ENCODE results near the gene SFSWAP. TPM values are rescaled to one million over a fixed set of nuclear protein-coding genes. Genes with fewer than 3 reads are reported as not detected.

Gene SFSWAP
- total and polyA plus RNA-seq, 2 of the 13 experiments (the other 11 are each of a cell fraction or from before 2014, with no cell fraction given): 17.1 to 27.7 TPM

DNA sequence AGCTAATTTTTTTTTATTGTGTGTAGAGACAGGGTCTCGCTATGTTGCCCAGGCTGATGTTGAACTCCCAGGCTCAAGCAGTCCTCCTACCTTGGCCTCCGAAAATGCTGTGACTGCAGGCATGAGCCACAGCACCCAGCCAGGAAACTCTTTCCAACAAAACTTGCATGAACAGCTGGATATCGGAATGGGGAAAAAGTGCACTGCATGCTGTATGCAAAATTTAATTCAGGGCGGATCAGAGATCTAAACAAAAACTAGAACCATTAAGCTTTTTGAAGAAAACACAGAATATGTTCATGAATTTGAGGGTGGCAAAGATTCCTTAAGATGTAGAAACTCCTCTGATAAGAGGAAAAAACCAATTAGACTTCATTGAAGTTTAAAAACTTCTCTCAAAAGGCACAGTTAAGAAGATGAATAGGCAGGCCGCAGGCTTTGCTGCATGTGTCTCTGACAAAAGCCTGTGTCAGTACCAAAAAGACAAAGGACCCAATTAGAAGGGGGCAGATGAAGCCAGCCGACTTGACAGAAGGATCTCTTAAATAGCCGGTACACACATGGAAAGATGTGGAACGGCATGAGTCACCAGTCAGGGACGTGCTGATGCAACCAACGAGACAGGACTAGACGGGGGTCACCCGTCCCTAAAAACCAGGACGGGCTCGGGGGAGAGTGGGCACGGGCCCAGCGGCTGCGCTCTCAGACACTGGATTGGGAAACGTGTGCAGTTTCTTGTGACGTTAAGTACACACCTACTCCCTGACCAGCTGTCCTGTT, 82.5 kb downstream of the SFSWAP start (continued):
- TF ChIP-seq ZBTB39 (CRISPR knock-in tag; IDR thresholded peaks at IDR 0.05) (no peak), NR2F1 (CRISPR knock-in tag; IDR thresholded peaks at IDR 0.05) (no peak)

GRCh38 chr12:131794061-131794460, 83.2 kb downstream of the SFSWAP start:
- H3K9me3 ChIP-seq (ENCODE audit: low read length): no peaks in the 10 kb centered on the region
- H2AFZ ChIP-seq (ENCODE audit: low read length): no peak overlapping the region
- no peaks in the 10 kb centered on the region for H3K27me3 ChIP-seq (ENCODE audit: control insufficient read depth in 1 of 2, insufficient read depth in 2 of 2, low read length in 2 of 2)
- H3K4me3 ChIP-seq (replicated peaks in 1 of 3; ENCODE audit: insufficient read depth in 1 of 3, low read depth in 2 of 3, low read length in 3 of 3): no peak overlapping the region
- no peak for ATAC-seq
- BruUV-seq (replicated peaks): no TSS peak
- no peak overlapping the region for H3K9ac ChIP-seq (ENCODE audit: insufficient read depth, low read depth, low read length)
- FAIRE-seq: no peak
- in situ Hi-C loops (cut with HindIII; ENCODE audit: extremely low pct_ligation_motif_present, low pct_unique_long_range_greater_than_20kb): no loop called here
- H3K27ac ChIP-seq (ENCODE audit: extremely low read length, insufficient read depth, low read length): no peak overlapping the region
- intact Hi-C loops (cut with micrococcal nuclease; ENCODE audit: unreplicated experiment): no loop called here
- H3K4me1 ChIP-seq (ENCODE audit: insufficient read depth, low read length): no peaks in the 10 kb centered on the region
- no peak overlapping the region for H3K4me2 ChIP-seq (ENCODE audit: low read depth, low read length)
- H3K36me3 ChIP-seq (replicated peaks in 1 of 2; ENCODE audit: control insufficient read depth in 1 of 2, insufficient read depth in 2 of 2, low read length in 2 of 2): peaks cover 17 to 36% of the 10 kb centered on the region in 2 experiments; a peak in 4 of 5 replicates
- no peaks in the 10 kb centered on the region for H4K20me1 ChIP-seq (ENCODE audit: insufficient read depth, low read length)
- ChIA-PET CTCF (ENCODE audit: low intra/inter-chr PET ratio, low total read pairs) (no interaction called here), POLR2A (no interaction called here)
- TF ChIP-seq ZNF670 (CRISPR knock-in tag; IDR thresholded peaks at IDR 0.05; ENCODE audit: borderline replicate concordance) (no peak), ZNF646 (CRISPR knock-in tag; IDR thresholded peaks at IDR 0.05) (no peak), ZNF496 (CRISPR knock-in tag; IDR thresholded peaks at IDR 0.05; ENCODE audit: insufficient replicate concordance) (no peak), NPAS2 (CRISPR knock-in tag; IDR thresholded peaks at IDR 0.05; ENCODE audit: borderline replicate concordance) (no peak), ZNF883 (CRISPR knock-in tag; IDR thresholded peaks at IDR 0.05; ENCODE audit: not compliant biosample characterization) (no peak), ZBTB7B (CRISPR knock-in tag; IDR thresholded peaks at IDR 0.05) (no peak)
- WGBS (ENCODE audit: low lambda C conversion rate): 96% methylated on average over 7 of the region's 7 CpGs
- H3K79me2 ChIP-seq (ENCODE audit: insufficient read depth, low read length): no peaks in the 10 kb centered on the region
- no peak for DNase-seq (ENCODE audit: low spot score)
